SK-N-SH (cell line): Measurements from ENCODE around the gene SUPT4H1. TPM values are rescaled to one million over a fixed set of nuclear protein-coding genes. Genes with fewer than 3 reads are reported as not detected.

Experiments used
- CTCF ChIA-PET: fragments of 300-600, 350-600 bp; formaldehyde crosslinking; extraction: SDS; loops from one replicate; lab custom pipeline; 2021; lab: Yijun Ruan, JAX
- POLR2A ChIA-PET: fragments of 350-600 bp; sonication (Branson Sonifier 250); formaldehyde crosslinking; extraction: SDS; loops from one replicate; lab custom pipeline; 2020; ENCODE audit warnings: antibody characterized with exemption, inconsistent platforms; lab: Yijun Ruan, JAX
- DNase-seq: peaks from one replicate; pipeline ENCODE4 v3.0.0; 2012
- H2AFZ ChIP-seq: fragments of 200-600 bp; sonication (generic); 2 replicates; pipeline ENCODE4 v1.8.1; 2016; ENCODE audit warnings: antibody characterized with exemption, mild to moderate bottlenecking, low read depth
- H3F3A ChIP-seq: fragments of 200-600 bp; sonication (generic); replicated peaks from 2 replicates; pipeline ENCODE3; 2016; ENCODE audit warnings: antibody characterized with exemption, mild to moderate bottlenecking; ENCODE audit not compliant: insufficient read depth
- H3K27ac ChIP-seq, 2 experiments: fragments of 200-500 bp in 1 of 2; fragments of 200-600 bp in 1 of 2; sonication (Bioruptor generic) in 1 of 2; sonication (generic), shearing (Covaris generic) in 1 of 2; 2 replicates each; pipeline versions ENCODE4 v1.5.1 to v1.6.1; 2014 to 2016; ENCODE audit warnings: low read depth in 2 of 2, inconsistent platforms in 1 of 2, low read length in 1 of 2, mild to moderate bottlenecking in 1 of 2, mixed read lengths in 1 of 2
- H3K27me3 ChIP-seq: fragments of 200-600 bp; sonication (generic), shearing (Covaris generic); 2 replicates; pipeline ENCODE4 v1.6.1; 2016; ENCODE audit warnings: mixed run types; ENCODE audit not compliant: insufficient read depth
- H3K36me3 ChIP-seq, 2 experiments: fragments of 200-500 bp in 1 of 2; fragments of 200-600 bp in 1 of 2; sonication (Bioruptor generic) in 1 of 2; sonication (generic) in 1 of 2; replicated peaks in 1 of 2; 2 replicates each; pipeline versions ENCODE3 to v1.5.1; 2014 to 2016; ENCODE audit warnings: low read length in 1 of 2, mild to moderate bottlenecking in 1 of 2; ENCODE audit not compliant: insufficient read depth in 2 of 2, control insufficient read depth in 1 of 2
- H3K4me1 ChIP-seq, 2 experiments: fragments of 200-500 bp in 1 of 2; fragments of 200-600 bp in 1 of 2; sonication (Bioruptor generic) in 1 of 2; sonication (generic), shearing (Covaris generic) in 1 of 2; 2 replicates each; pipeline versions ENCODE4 v1.5.1 to v1.6.1; 2014 to 2016; ENCODE audit warnings: low read depth in 1 of 2, low read length in 1 of 2, mixed run types in 1 of 2; ENCODE audit not compliant: insufficient read depth in 2 of 2, control insufficient read depth in 1 of 2
- H3K4me2 ChIP-seq: fragments of 200-600 bp; sonication (generic), shearing (Covaris generic); 2 replicates; pipeline ENCODE4 v1.6.1; 2017; ENCODE audit warnings: mixed run types
- H3K4me3 ChIP-seq, 2 experiments: fragments of 200-500 bp in 1 of 2; fragments of 200-600 bp in 1 of 2; sonication (Bioruptor generic) in 1 of 2; sonication (generic), shearing (Covaris generic) in 1 of 2; 2 replicates each; pipeline versions ENCODE4 v1.5.1 to v1.8.1; 2014 to 2016; ENCODE audit warnings: low read depth in 2 of 2, inconsistent platforms in 1 of 2, low read length in 1 of 2, mild to moderate bottlenecking in 1 of 2, mixed read lengths in 1 of 2, moderate library complexity in 1 of 2
- H3K79me2 ChIP-seq: fragments of 200-600 bp; sonication (generic); 2 replicates; pipeline ENCODE4 v1.8.1; 2017; ENCODE audit warnings: mild to moderate bottlenecking; ENCODE audit not compliant: insufficient read depth
- H3K9ac ChIP-seq: fragments of 200-600 bp; sonication (generic); 2 replicates; pipeline ENCODE4 v1.6.1; 2017; ENCODE audit warnings: mixed run types
- H3K9me2 ChIP-seq: fragments of 200-600 bp; sonication (generic); 2 replicates; pipeline ENCODE4 v1.6.1; 2017; ENCODE audit warnings: mixed run types
- H3K9me3 ChIP-seq: fragments of 200-600 bp; sonication (generic); 2 replicates; pipeline ENCODE4 v1.6.1; 2017; ENCODE audit warnings: mixed run types, mild to moderate bottlenecking, moderate library complexity
- H4K20me1 ChIP-seq: fragments of 200-600 bp; sonication (generic); 2 replicates; pipeline ENCODE4 v1.6.1; 2017; ENCODE audit warnings: mild to moderate bottlenecking, mixed run types; ENCODE audit not compliant: insufficient read depth
- CHD2 ChIP-seq: fragments of 150-350 bp; IDR thresholded peaks from 2 replicates; pipeline ENCODE4 v1.6.1; 2018; ENCODE audit warnings: low read length; ENCODE audit not compliant: partially characterized antibody
- CTCF ChIP-seq: fragments of 200-600 bp; sonication (generic); IDR thresholded peaks from 2 replicates; pipeline ENCODE4 v1.6.1; 2017; ENCODE audit warnings: antibody characterized with exemption, mild to moderate bottlenecking, moderate library complexity
- EP300 ChIP-seq, 2 experiments: IDR thresholded peaks; 2 replicates each; pipeline versions ENCODE4 v1.4.0 to v1.6.1; 2012; ENCODE audit warnings: borderline replicate concordance in 1 of 2, low read depth in 1 of 2, low read length in 1 of 2
- GABPA ChIP-seq: IDR thresholded peaks from 2 replicates; pipeline ENCODE4 v1.4.0; 2012; ENCODE audit warnings: low read depth, mild to moderate bottlenecking
- JUND ChIP-seq: IDR thresholded peaks from 2 replicates; pipeline ENCODE4 v1.4.0; 2012
- MAX ChIP-seq: IDR thresholded peaks from 2 replicates; pipeline ENCODE4 v1.4.0; 2012; ENCODE audit warnings: low read depth
- MXI1 ChIP-seq: IDR thresholded peaks from 2 replicates; pipeline ENCODE4 v1.6.1; 2012; ENCODE audit warnings: mild to moderate bottlenecking, low read depth, low read length, improper control_type of control experiment
- NRF1 ChIP-seq: IDR thresholded peaks from 2 replicates; pipeline ENCODE4 v1.6.1; 2012; ENCODE audit warnings: low read depth, mild to moderate bottlenecking, low read length
- POLR2AphosphoS5 ChIP-seq: IDR thresholded peaks from 2 replicates; pipeline ENCODE4 v1.6.1; 2012; ENCODE audit warnings: low read depth, low read length
- RAD21 ChIP-seq: IDR thresholded peaks from 2 replicates; pipeline ENCODE4 v1.6.1; 2012; ENCODE audit warnings: mild to moderate bottlenecking, low read length
- RCOR1 ChIP-seq: fragments of 150-350 bp; IDR thresholded peaks from 2 replicates; pipeline ENCODE4 v1.6.1; 2017; ENCODE audit warnings: antibody characterized with exemption, low read length
- REST ChIP-seq: IDR thresholded peaks from 2 replicates; pipeline ENCODE4 v1.6.1; 2012; ENCODE audit warnings: mild to moderate bottlenecking, low read depth, low read length, moderate library complexity
- SIN3A ChIP-seq: IDR thresholded peaks from 2 replicates; pipeline ENCODE4 v1.6.1; 2012; ENCODE audit warnings: low read depth, mild to moderate bottlenecking, low read length, moderate library complexity, borderline replicate concordance
- SMC3 ChIP-seq: IDR thresholded peaks from 2 replicates; pipeline ENCODE4 v1.6.1; 2012; ENCODE audit warnings: low read depth, low read length, improper control_type of control experiment
- TCF12 ChIP-seq: IDR thresholded peaks from 2 replicates; pipeline ENCODE4 v1.4.0; 2012
- ZBTB33 ChIP-seq: IDR thresholded peaks from 2 replicates; pipeline ENCODE4 v1.4.0; 2012; ENCODE audit warnings: low read depth, borderline replicate concordance
- WGBS: methylation state at CpG from one replicate; pipeline ENCODE4 v1.1.6; 2017; ENCODE audit warnings: low lambda C conversion rate; 5-methylcytosine and 5-hydroxymethylcytosine counted together
- polyA plus RNA-seq, 3 experiments: library from polyadenylated mRNA; depleted of rRNA; stranded (reverse); fragments of >200 nt; gene quantifications; 2 replicates each; pipeline ENCODE4 v1.2.3, GENCODE V29; 2012
- TF ChIP-seq, protein P1 (sequence below): IDR thresholded peaks from 2 replicates; pipeline ENCODE4; 2012
- TF ChIP-seq, protein P2 (sequence below): fragments of 150-350 bp; IDR thresholded peaks from 2 replicates; pipeline ENCODE4 v1.6.1; 2016; ENCODE audit warnings: mild to moderate bottlenecking, low read depth, low read length

Gene SUPT4H1
- polyA plus RNA-seq, 1 of the 3 experiments (the other 2 are of a cell fraction), result 165 TPM

- Histone ChIP-seq H3K27me3 (peaks cover 17% of the 10 kb centered on the region; the same call in 1 of the 2 replicates), H4K20me1 (no peaks in the 10 kb centered on the region), H3K4me2 (no peak overlapping the region), H3K36me3 (peaks cover 0 to 2% of the 10 kb centered on the region in 2 experiments), H3F3A (no peaks in the 10 kb centered on the region), H3K9me2 (no peaks in the 10 kb centered on the region), H3K27ac (no peak overlapping the region), H3K9me3 (no peaks in the 10 kb centered on the region), H3K9ac (no peak overlapping the region), H2AFZ (no peak overlapping the region), H3K4me1 (peaks cover 0 to 3% of the 10 kb centered on the region in 2 experiments; a peak in 1 of 4 replicates), H3K79me2 (no peaks in the 10 kb centered on the region), H3K4me3 (no peak overlapping the region)
- DNase-seq, result no peak
- POLR2A ChIA-PET, result no interaction called here
- TF ChIP-seq GABPA (no peak), SIN3A (no peak), JUND (no peak), TCF12 (no peak), CTCF (no peak), ZBTB33 (no peak), MAX (no peak), NRF1 (no peak), RAD21 (no peak), RCOR1 (no peak), POLR2AphosphoS5 (no peak), MXI1 (no peak), CHD2 (no peak), SMC3 (no peak), EP300 (IDR thresholded peaks at IDR 0.05; ENCODE audit: borderline replicate concordance in 1 of 2, low read depth in 1 of 2, low read length in 1 of 2) (no peak), REST (no peak)
- TF ChIP-seq, protein P1, sequence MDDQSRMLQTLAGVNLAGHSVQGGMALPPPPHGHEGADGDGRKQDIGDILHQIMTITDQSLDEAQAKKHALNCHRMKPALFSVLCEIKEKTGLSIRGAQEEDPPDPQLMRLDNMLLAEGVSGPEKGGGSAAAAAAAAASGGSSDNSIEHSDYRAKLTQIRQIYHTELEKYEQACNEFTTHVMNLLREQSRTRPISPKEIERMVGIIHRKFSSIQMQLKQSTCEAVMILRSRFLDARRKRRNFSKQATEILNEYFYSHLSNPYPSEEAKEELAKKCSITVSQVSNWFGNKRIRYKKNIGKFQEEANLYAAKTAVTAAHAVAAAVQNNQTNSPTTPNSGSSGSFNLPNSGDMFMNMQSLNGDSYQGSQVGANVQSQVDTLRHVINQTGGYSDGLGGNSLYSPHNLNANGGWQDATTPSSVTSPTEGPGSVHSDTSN, result no peak
- TF ChIP-seq, protein P2, sequence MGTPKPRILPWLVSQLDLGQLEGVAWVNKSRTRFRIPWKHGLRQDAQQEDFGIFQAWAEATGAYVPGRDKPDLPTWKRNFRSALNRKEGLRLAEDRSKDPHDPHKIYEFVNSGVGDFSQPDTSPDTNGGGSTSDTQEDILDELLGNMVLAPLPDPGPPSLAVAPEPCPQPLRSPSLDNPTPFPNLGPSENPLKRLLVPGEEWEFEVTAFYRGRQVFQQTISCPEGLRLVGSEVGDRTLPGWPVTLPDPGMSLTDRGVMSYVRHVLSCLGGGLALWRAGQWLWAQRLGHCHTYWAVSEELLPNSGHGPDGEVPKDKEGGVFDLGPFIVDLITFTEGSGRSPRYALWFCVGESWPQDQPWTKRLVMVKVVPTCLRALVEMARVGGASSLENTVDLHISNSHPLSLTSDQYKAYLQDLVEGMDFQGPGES, result no peak
- CTCF ChIA-PET, result interaction anchor here (0.9 kb wide), 1 partner anchor 117 kb away, joined by 5 read pairs; the partner anchor contains the start of gene RNF43
- WGBS, result 45% methylated on average over 6 of the region's 6 CpGs
Observed at GRCh38 chr17:58300336-58300735, 51.7 kb downstream of the SUPT4H1 start.
